Esophagus muscularis mucosa (tissue), 4 donors: ENCODE results near the gene IFNL2. TPM values are rescaled to one million over a fixed set of nuclear protein-coding genes. Genes with fewer than 3 reads are reported as not detected.
"Not testable (repeated sequence)": the region's sequence is repeated elsewhere in the genome, so short reads cannot be mapped to it uniquely, and the experiment has no call there.

Experiments used
- DNase-seq: peaks from one replicate; pipeline ENCODE4 v3.0.0-alpha.2; 2017; ENCODE audit errors: extremely low spot score
- H3K27ac ChIP-seq, 4 donors: fragments of 200-600 bp; sonication (generic); replicated peaks in 1 of 4; 1 replicate in 3 of 4; 2 replicates in 1 of 4; pipeline ENCODE4 v1.5.1; 2016 to 2019; ENCODE audit warnings: mild to moderate bottlenecking in 1 of 4
- H3K27me3 ChIP-seq, 4 donors: fragments of 200-600 bp; sonication (generic); one replicate each; pipeline versions ENCODE4 v1.5.1 to v1.6.0; 2016 to 2019
- H3K36me3 ChIP-seq, 4 donors: fragments of 200-600 bp; sonication (generic); one replicate each; pipeline ENCODE4 v1.5.1; 2016 to 2019
- H3K4me1 ChIP-seq, 4 donors: fragments of 200-600 bp; sonication (generic); one replicate each; pipeline ENCODE4 v1.5.1; 2016 to 2019
- H3K4me3 ChIP-seq, 4 donors: fragments of 200-600 bp; sonication (generic); 1 replicate in 2 of 4; 2 replicates in 2 of 4; pipeline ENCODE4 v1.5.1; 2016 to 2019; ENCODE audit warnings: mild to moderate bottlenecking in 4 of 4, moderate library complexity in 1 of 4
- H3K9me3 ChIP-seq, 4 donors: fragments of 200-600 bp; sonication (generic); 1 replicate in 3 of 4; 2 replicates in 1 of 4; pipeline ENCODE4 v1.5.1; 2016 to 2019
- EP300 ChIP-seq: sonication (generic); formaldehyde crosslinking; IDR thresholded peaks from one replicate; pipeline ENCODE4 v1.6.1; 2017; ENCODE audit warnings: antibody characterized with exemption
- POLR2A ChIP-seq: fragments of 450-650 bp; IDR thresholded peaks from one replicate; pipeline ENCODE4 v1.6.1; 2017; ENCODE audit warnings: antibody characterized with exemption, moderate library complexity, mild to moderate bottlenecking, low read depth
- POLR2AphosphoS5 ChIP-seq, 2 donors: sonication (generic); formaldehyde crosslinking; IDR thresholded peaks; one replicate each; pipeline ENCODE4 v1.6.1; 2017; ENCODE audit warnings: antibody characterized with exemption in 2 of 2
- WGBS: methylation state at CpG from one replicate; pipeline ENCODE4 v1.1.5; 2018; 5-methylcytosine and 5-hydroxymethylcytosine counted together
- intact Hi-C: fragments of 100-400 bp; cut with DNase I; formaldehyde crosslinking; loops from one replicate; pipeline ENCODE4 v1.15.1; 2023
- total RNA-seq, 4 donors: library from RNA; depleted of rRNA; stranded (reverse); fragments of >200 nt; gene quantifications; one replicate each; pipeline versions ENCODE4 v1.1.0 to v1.2.1, GENCODE V29; 2016
- TF ChIP-seq, protein P1 (sequence below), 3 experiments: fragments of 200-600 bp in 2 of 3; fragments of 450-650 bp in 1 of 3; sonication (generic) in 2 of 3; IDR thresholded peaks; one replicate each; pipeline ENCODE4 v1.5.1; 2017 to 2019; ENCODE audit warnings: antibody characterized with exemption in 3 of 3, mild to moderate bottlenecking in 2 of 3, moderate library complexity in 1 of 3

Gene IFNL2
- total RNA-seq, 4 donors from 2014 or later, result not detected

DNA sequence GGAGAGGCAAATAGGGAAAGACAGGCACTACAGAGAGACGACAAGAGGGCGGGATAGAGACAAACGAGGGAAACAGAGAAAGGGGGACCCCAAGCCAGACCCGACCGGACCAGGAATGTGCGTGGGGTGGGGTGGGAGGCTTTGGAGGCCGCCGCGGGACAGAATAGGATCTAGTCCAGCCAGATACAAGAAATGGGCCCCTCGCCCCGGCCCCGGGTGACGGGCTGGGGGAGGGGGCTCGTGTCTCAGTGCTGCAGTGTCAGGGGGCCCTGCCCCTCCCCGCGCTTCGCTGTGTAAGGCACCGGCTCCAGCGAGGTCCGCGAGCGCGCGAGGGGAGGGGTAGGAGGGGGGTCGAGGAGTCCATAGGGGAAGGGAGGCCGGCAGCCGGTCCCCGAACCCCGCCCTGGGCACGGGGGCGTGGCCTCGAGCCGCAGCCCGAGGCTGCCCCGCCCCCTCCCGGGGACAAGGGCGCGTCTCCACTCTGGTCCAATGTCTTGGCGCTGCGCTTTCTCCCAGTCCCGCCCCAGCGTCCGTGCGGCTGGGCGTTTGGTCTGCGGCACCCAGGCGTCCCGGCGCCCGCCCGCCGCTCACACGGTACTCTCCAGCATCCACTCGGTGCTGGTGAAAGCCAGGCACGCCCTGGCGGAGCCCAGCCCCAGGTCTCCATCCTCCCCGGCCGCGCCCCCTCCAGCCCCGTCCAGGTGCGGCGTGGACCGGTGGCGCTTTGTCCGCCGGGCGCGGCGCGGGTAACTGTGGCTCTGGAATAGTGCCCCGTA, 39.0 kb downstream of the IFNL2 start:
- Histone ChIP-seq H3K27ac (no peak overlapping the region), H3K9me3 (no peaks in the 10 kb centered on the region), H3K27me3 (peaks cover 0 to 74% (median 24%) of the 10 kb centered on the region in 4 donors), H3K4me1 (peaks cover 8 to 20% (median 13%) of the 10 kb centered on the region in 4 donors), H3K4me3 (peak overlapping the region; percentile 24 to 39 (median 29)), H3K36me3 (peaks cover 0 to 1% (median 0%) of the 10 kb centered on the region in 4 donors)
- DNase-seq, result no peak
- no peak for TF ChIP-seq POLR2AphosphoS5 (IDR thresholded peaks at IDR 0.05)
- no peak for TF ChIP-seq EP300
- no peak for TF ChIP-seq POLR2A
- TF ChIP-seq, protein P1, sequence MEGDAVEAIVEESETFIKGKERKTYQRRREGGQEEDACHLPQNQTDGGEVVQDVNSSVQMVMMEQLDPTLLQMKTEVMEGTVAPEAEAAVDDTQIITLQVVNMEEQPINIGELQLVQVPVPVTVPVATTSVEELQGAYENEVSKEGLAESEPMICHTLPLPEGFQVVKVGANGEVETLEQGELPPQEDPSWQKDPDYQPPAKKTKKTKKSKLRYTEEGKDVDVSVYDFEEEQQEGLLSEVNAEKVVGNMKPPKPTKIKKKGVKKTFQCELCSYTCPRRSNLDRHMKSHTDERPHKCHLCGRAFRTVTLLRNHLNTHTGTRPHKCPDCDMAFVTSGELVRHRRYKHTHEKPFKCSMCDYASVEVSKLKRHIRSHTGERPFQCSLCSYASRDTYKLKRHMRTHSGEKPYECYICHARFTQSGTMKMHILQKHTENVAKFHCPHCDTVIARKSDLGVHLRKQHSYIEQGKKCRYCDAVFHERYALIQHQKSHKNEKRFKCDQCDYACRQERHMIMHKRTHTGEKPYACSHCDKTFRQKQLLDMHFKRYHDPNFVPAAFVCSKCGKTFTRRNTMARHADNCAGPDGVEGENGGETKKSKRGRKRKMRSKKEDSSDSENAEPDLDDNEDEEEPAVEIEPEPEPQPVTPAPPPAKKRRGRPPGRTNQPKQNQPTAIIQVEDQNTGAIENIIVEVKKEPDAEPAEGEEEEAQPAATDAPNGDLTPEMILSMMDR (IDR thresholded peaks at IDR 0.05), result no peak
- intact Hi-C loops, result no loop called here
- 17% methylated on average over 27 of the region's 71 CpGs for WGBS

DNA sequence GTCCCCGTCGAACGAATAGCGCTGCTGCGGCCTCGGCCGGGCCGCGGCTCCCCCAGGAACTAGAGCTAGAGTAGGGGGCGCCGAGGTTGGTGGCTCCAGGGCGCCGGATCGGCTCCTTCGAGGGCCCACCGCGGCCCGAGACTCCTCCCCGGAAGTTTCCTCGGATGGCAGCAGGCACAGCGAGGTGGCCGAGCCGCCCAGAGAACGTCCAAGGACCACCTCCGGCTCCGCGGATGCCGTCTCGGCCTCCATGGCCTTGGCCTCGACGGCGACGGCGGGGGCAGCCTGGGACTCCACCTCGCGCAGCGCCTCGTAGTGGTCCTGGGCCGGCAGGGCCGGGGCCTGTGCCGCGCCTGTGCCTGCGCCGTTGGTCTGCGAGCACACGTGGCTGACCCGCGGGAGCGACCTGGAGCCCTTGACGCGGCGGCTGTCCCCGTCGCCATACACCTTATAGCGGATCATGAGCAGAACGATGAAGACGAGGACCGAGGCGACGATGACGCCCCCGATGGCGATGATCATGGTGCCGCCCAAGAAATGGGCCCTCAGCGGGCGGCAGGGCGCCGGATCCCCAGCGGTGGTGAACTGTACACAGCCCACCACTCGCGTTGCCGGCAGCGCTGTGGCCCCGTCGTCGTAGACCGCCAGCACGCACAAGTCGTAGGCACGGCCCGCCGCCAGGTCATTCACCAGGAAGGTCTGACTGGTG, 39.8 kb downstream of the IFNL2 start:
- TF ChIP-seq, protein P1 (IDR thresholded peaks at IDR 0.05), result no peak
- TF ChIP-seq EP300 (no peak), POLR2A (no peak), POLR2AphosphoS5 (IDR thresholded peaks at IDR 0.05) (no peak)
- WGBS, result 19% methylated on average over 5 of the region's 82 CpGs
- no peak for DNase-seq
- intact Hi-C loops, result no loop called here
- Histone ChIP-seq H3K4me3 (peak overlapping the region; percentile 24 to 39 (median 29)), H3K27me3 (peaks cover 0 to 79% (median 24%) of the 10 kb centered on the region in 4 donors), H3K4me1 (peaks cover 8 to 20% (median 13%) of the 10 kb centered on the region in 4 donors), H3K9me3 (no peaks in the 10 kb centered on the region), H3K36me3 (peaks cover 0 to 9% (median 0%) of the 10 kb centered on the region in 4 donors), H3K27ac (no peak overlapping the region)

DNA sequence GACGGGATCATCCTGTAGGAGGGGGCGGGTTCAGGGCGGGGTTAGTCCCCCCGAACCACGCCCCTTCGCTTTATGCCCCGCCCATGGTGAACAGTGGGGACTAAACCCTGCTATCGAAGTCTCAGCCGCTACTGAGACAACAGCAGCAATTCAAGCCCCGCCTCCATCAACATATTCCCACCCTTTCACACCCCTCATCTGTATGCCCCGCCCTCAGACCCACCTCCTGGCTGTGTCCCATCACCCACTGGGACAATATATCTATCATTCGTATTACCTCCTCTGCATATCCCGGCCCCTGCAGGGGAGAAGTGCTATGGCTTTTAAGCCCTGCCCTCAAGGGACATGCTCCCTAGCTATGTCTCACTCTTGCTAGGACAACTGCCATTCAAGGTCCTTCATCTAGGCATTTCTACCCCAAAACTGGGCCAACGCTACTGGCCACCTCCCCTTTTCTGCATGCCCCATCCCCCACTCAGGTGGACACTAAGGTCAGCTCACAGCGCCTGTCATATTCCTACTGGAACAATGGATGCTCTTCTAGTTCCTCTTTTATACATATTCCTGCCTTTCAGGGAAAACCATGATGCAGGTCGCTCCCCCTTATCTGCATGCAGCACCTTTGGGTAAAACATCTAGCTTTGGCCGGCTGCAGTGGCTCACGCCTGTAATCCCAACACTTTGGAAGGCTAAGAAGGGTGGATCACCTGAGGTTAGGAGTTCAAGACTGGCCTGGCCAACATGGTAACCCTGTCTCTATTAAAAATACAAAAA, 40.5 kb downstream of the IFNL2 start:
- no peaks in the 10 kb centered on the region for H3K9me3 ChIP-seq
- intact Hi-C loops, result no loop called here
- H3K4me3 ChIP-seq, result no peak overlapping the region
- H3K4me1 ChIP-seq, result peaks cover 8 to 20% (median 13%) of the 10 kb centered on the region in 4 donors
- H3K36me3 ChIP-seq, result peaks cover 0 to 14% (median 1%) of the 10 kb centered on the region in 4 donors
- 72% methylated on average over 13 of the region's 18 CpGs for WGBS
- no peak for TF ChIP-seq POLR2AphosphoS5 (IDR thresholded peaks at IDR 0.05)
- TF ChIP-seq, protein P1 (IDR thresholded peaks at IDR 0.05), result no peak
- TF ChIP-seq POLR2A, result no peak
- no peak overlapping the region for H3K27ac ChIP-seq
- no peak for DNase-seq
- peaks cover 0 to 75% (median 24%) of the 10 kb centered on the region in 4 donors for H3K27me3 ChIP-seq

DNA sequence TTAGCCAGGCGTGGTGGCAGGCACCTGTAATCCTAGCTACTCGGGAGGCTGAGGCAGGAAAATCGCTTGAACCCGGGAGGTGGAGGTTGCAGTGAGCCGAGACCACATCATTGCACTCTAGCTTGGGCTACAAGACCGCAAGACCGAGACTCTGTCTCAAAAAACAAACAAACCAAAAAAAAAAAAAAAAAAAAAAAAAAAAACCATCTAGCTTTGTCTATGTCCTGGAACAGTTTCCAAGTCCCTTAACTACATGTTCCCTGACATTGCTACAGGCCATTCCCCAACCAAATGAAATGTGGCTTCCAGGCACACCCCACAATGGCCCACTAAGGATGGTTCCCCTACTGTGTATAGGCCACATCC, 41.1 kb downstream of the IFNL2 start:
- H3K9me3 ChIP-seq, H3K4me3 ChIP-seq, DNase-seq, intact Hi-C loops, H3K27ac ChIP-seq: not testable (repeated sequence)
- peaks cover 8 to 20% (median 13%) of the 10 kb centered on the region in 4 donors for H3K4me1 ChIP-seq
- peaks cover 0 to 72% (median 22%) of the 10 kb centered on the region in 4 donors for H3K27me3 ChIP-seq
- peaks cover 0 to 20% (median 4%) of the 10 kb centered on the region in 4 donors for H3K36me3 ChIP-seq
- 89% methylated on average over 7 of the region's 7 CpGs for WGBS
